IMR-90 (cell line): ENCODE data around the gene LCE4A. TPM values are rescaled to one million over a fixed set of nuclear protein-coding genes. Genes with fewer than 3 reads are reported as not detected.

Experiments used
- ATAC-seq: fragments of 200-7000 bp; cut with Tn5 transposase; 2 replicates; pipeline ENCODE4 v1.9.1; 2020; ENCODE audit warnings: low read depth, mild to moderate bottlenecking, moderate library complexity
- BruUV-seq: library from RNA; stranded (reverse); fragments of 400-500 nt; replicated peaks from 2 replicates; lab custom pipeline; 2021; lab: Mats Ljungman, UMichigan
- CTCF ChIA-PET: fragments of 300-600 bp; formaldehyde crosslinking; extraction: SDS; loops from one replicate; lab custom pipeline; 2021; ENCODE audit warnings: antibody characterized with exemption; lab: Yijun Ruan, JAX
- POLR2A ChIA-PET: fragments of 300-600 bp; sonication (Branson Sonifier 250); formaldehyde crosslinking; loops from one replicate; lab custom pipeline; 2022; ENCODE audit warnings: antibody characterized with exemption; ENCODE audit not compliant: unreplicated experiment; lab: Charles Lee
- DNase-seq: peaks from one replicate; pipeline ENCODE4 v3.0.0; 2013
- H2AFZ ChIP-seq: replicated peaks from 2 replicates; pipeline ENCODE3; 2013; ENCODE audit warnings: low read length, mild to moderate bottlenecking; ENCODE audit not compliant: poor library complexity
- H2AK5ac ChIP-seq: 2 replicates; pipeline ENCODE4 v1.6.1; 2013; ENCODE audit warnings: low read depth, low read length, inconsistent platforms
- H2AK9ac ChIP-seq: replicated peaks from 2 replicates; pipeline ENCODE3; 2013; ENCODE audit warnings: mild to moderate bottlenecking, low read depth, low read length, moderate library complexity; ENCODE audit not compliant: poor library complexity
- H2BK120ac ChIP-seq: 2 replicates; pipeline ENCODE4 v1.6.1; 2013; ENCODE audit warnings: low read depth, low read length, inconsistent platforms
- H2BK15ac ChIP-seq: 3 replicates; pipeline ENCODE4 v1.6.1; 2013; ENCODE audit warnings: low read depth, low read length, inconsistent platforms
- H2BK20ac ChIP-seq: 2 replicates; pipeline ENCODE4 v1.6.1; 2013; ENCODE audit warnings: low read depth, mild to moderate bottlenecking, inconsistent platforms, low read length, moderate library complexity
- H2BK5ac ChIP-seq: 2 replicates; pipeline ENCODE4 v1.6.1; 2013; ENCODE audit warnings: mild to moderate bottlenecking, low read depth, low read length, inconsistent platforms; ENCODE audit not compliant: poor library complexity, severe bottlenecking
- H3K14ac ChIP-seq: replicated peaks from 2 replicates; pipeline ENCODE4 v1.6.1; 2013; ENCODE audit warnings: low read depth, low read length, inconsistent platforms
- H3K18ac ChIP-seq: 2 replicates; pipeline ENCODE4 v1.6.1; 2013; ENCODE audit warnings: low read depth, low read length, control low read depth
- H3K23ac ChIP-seq: 2 replicates; pipeline ENCODE4 v1.6.1; 2013; ENCODE audit warnings: low read depth, low read length, inconsistent platforms
- H3K27ac ChIP-seq: 2 replicates; pipeline ENCODE4 v1.5.1; 2013; ENCODE audit warnings: mild to moderate bottlenecking, control low read depth, low read length; ENCODE audit not compliant: insufficient read depth
- H3K27me3 ChIP-seq: 2 replicates; pipeline ENCODE4 v1.6.1; 2013; ENCODE audit warnings: low read length; ENCODE audit not compliant: control insufficient read depth, insufficient read depth
- H3K36me3 ChIP-seq: 2 replicates; pipeline ENCODE4 v1.6.1; 2013; ENCODE audit warnings: low read length, mixed read lengths; ENCODE audit not compliant: control insufficient read depth, insufficient read depth
- H3K4ac ChIP-seq: 2 replicates; pipeline ENCODE4 v1.6.1; 2013; ENCODE audit warnings: low read depth, low read length, inconsistent platforms
- H3K4me1 ChIP-seq: 2 replicates; pipeline ENCODE4 v1.6.1; 2013; ENCODE audit warnings: low read length, mixed read lengths; ENCODE audit not compliant: control insufficient read depth, insufficient read depth
- H3K4me2 ChIP-seq: 2 replicates; pipeline ENCODE4 v1.6.1; 2013; ENCODE audit warnings: low read depth, mild to moderate bottlenecking, control low read depth, low read length, moderate library complexity
- H3K4me3 ChIP-seq: 2 replicates; pipeline ENCODE4 v1.5.1; 2013; ENCODE audit warnings: low read depth, mild to moderate bottlenecking, control low read depth, low read length, moderate library complexity; ENCODE audit not compliant: insufficient read depth
- H3K56ac ChIP-seq: 2 replicates; pipeline ENCODE4 v1.6.1; 2013; ENCODE audit warnings: low read length, inconsistent platforms; ENCODE audit not compliant: insufficient read depth; ENCODE audit errors: extremely low read depth
- H3K79me1 ChIP-seq, 2 experiments: 2 replicates each; pipeline ENCODE4 v1.6.1; 2013; ENCODE audit warnings: low read length in 2 of 2, inconsistent platforms in 1 of 2, low read depth in 1 of 2
- H3K9ac ChIP-seq: 2 replicates; pipeline ENCODE4 v1.6.1; 2013; ENCODE audit warnings: low read depth, low read length, control low read depth
- H3K9me1 ChIP-seq: 2 replicates; pipeline ENCODE4 v1.6.1; 2013; ENCODE audit warnings: low read length, inconsistent platforms; ENCODE audit not compliant: insufficient read depth
- H3K9me3 ChIP-seq: 2 replicates; pipeline ENCODE4 v1.6.1; 2013; ENCODE audit warnings: low read length; ENCODE audit not compliant: control insufficient read depth, insufficient read depth
- H4K20me1 ChIP-seq: 2 replicates; pipeline ENCODE4 v1.6.1; 2013; ENCODE audit warnings: low read length, inconsistent platforms; ENCODE audit not compliant: insufficient read depth
- H4K5ac ChIP-seq: 2 replicates; pipeline ENCODE4 v1.6.1; 2013; ENCODE audit warnings: mild to moderate bottlenecking, low read depth, low read length, control low read depth
- H4K8ac ChIP-seq, 2 experiments: 2 replicates each; pipeline ENCODE4 v1.6.1; 2013; ENCODE audit warnings: low read depth in 2 of 2, low read length in 2 of 2, control low read depth in 1 of 2, inconsistent platforms in 1 of 2
- H4K91ac ChIP-seq: 2 replicates; pipeline ENCODE4 v1.6.1; 2013; ENCODE audit warnings: low read depth, low read length, inconsistent platforms; ENCODE audit not compliant: insufficient read depth
- BHLHE40 ChIP-seq: fragments of 150-350 bp; IDR thresholded peaks from 2 replicates; pipeline ENCODE4 v1.6.1; 2016; ENCODE audit warnings: mild to moderate bottlenecking, low read depth, low read length
- CEBPB ChIP-seq: IDR thresholded peaks from 2 replicates; pipeline ENCODE4 v1.6.1; 2012; ENCODE audit warnings: low read depth, low read length, improper control_type of control experiment
- CHD1 ChIP-seq: IDR thresholded peaks from 2 replicates; pipeline ENCODE4 v1.6.1; 2012; ENCODE audit warnings: low read depth, low read length, improper control_type of control experiment
- CTCF ChIP-seq: conservative IDR thresholded peaks from 2 replicates; pipeline ENCODE4 v1.5.1; 2012; ENCODE audit warnings: mild to moderate bottlenecking, low read depth, low read length, improper control_type of control experiment
- ELK1 ChIP-seq: fragments of 150-350 bp; IDR thresholded peaks from 2 replicates; pipeline ENCODE4 v1.6.1; 2016; ENCODE audit warnings: low read depth, mild to moderate bottlenecking, low read length, moderate library complexity, borderline replicate concordance
- FOS ChIP-seq: fragments of 150-350 bp; IDR thresholded peaks from 2 replicates; pipeline ENCODE4 v1.6.1; 2016; ENCODE audit warnings: low read depth, low read length
- MAFK ChIP-seq: IDR thresholded peaks from 2 replicates; pipeline ENCODE4 v1.6.1; 2012; ENCODE audit warnings: low read depth, low read length, improper control_type of control experiment
- MAZ ChIP-seq: IDR thresholded peaks from 2 replicates; pipeline ENCODE4 v1.6.1; 2012; ENCODE audit warnings: low read depth, mild to moderate bottlenecking, low read length, improper control_type of control experiment, moderate library complexity, borderline replicate concordance
- MXI1 ChIP-seq: IDR thresholded peaks from 2 replicates; pipeline ENCODE4 v1.6.1; 2012; ENCODE audit warnings: low read depth, mild to moderate bottlenecking, low read length, moderate library complexity, borderline replicate concordance
- NFE2L2 ChIP-seq: fragments of 150-350 bp; IDR thresholded peaks from 2 replicates; pipeline ENCODE4 v1.6.1; 2016; ENCODE audit warnings: low read depth, mild to moderate bottlenecking, low read length
- POLR2A ChIP-seq: IDR thresholded peaks from 2 replicates; pipeline ENCODE4 v1.6.1; 2012; ENCODE audit warnings: mild to moderate bottlenecking, low read depth, low read length
- RAD21 ChIP-seq: IDR thresholded peaks from 2 replicates; pipeline ENCODE4 v1.6.1; 2012; ENCODE audit warnings: low read length, improper control_type of control experiment
- RCOR1 ChIP-seq: IDR thresholded peaks from 2 replicates; pipeline ENCODE4 v1.6.1; 2012; ENCODE audit warnings: mild to moderate bottlenecking, low read length, improper control_type of control experiment; ENCODE audit not compliant: insufficient replicate concordance
- RFX5 ChIP-seq: IDR thresholded peaks from 2 replicates; pipeline ENCODE4 v1.8.0; 2012; ENCODE audit warnings: low read depth, mild to moderate bottlenecking, low read length, moderate library complexity
- SMC3 ChIP-seq: fragments of 150-350 bp; IDR thresholded peaks from 2 replicates; pipeline ENCODE4 v1.6.1; 2016; ENCODE audit warnings: low read depth, mild to moderate bottlenecking, antibody characterized with exemption, low read length, moderate library complexity
- WGBS, 2 experiments: methylation state at CpG; one replicate each; pipeline versions ENCODE4 v1.1.5 to v1.1.7; 2013; ENCODE audit warnings: missing lambda C conversion rate in 2 of 2; ENCODE audit not compliant: insufficient read length in 1 of 2; ENCODE audit errors: extremely low coverage in 2 of 2; 5-methylcytosine and 5-hydroxymethylcytosine counted together
- dilution Hi-C: fragments of 300-500 bp; cut with HindIII; formaldehyde crosslinking; loops from one replicate; pipeline ENCODE4 v1.14.3; 2018; ENCODE audit warnings: low sequenced_read_pairs; ENCODE audit not compliant: unreplicated experiment
- in situ Hi-C: fragments of 300-500 bp; cut with MboI; formaldehyde crosslinking; loops from 3 replicates; pipeline ENCODE4 v1.14.3; 2019; ENCODE audit warnings: low sequenced_read_pairs, inconsistent platforms, mixed read lengths
- intact Hi-C: fragments of 100-400 bp; cut with micrococcal nuclease; formaldehyde crosslinking; loops from 2 replicates; pipeline ENCODE4 v1.10.0; 2022
- polyA plus RNA-seq, 3 experiments: library from polyadenylated mRNA; depleted of rRNA; stranded (reverse); fragments of >200 nt; gene quantifications; 2 replicates each; pipeline ENCODE4 v1.2.3, GENCODE V29; 2012; ENCODE audit warnings: low replicate concordance in 1 of 3
- total RNA-seq: library from RNA; depleted of rRNA; stranded (reverse); fragments of >200 nt; gene quantifications from 2 replicates; pipeline ENCODE4 v1.2.3, GENCODE V29; 2012
- TF ChIP-seq, protein P1 (sequence below): fragments of 150-350 bp; IDR thresholded peaks from 2 replicates; pipeline ENCODE4 v1.6.1; 2017; ENCODE audit warnings: mild to moderate bottlenecking, antibody characterized with exemption, low read length, low read depth

LCE4A gene
- total and polyA plus RNA-seq, 2 of the 4 experiments (the other 2 are of a cell fraction) = not detected

DNA sequence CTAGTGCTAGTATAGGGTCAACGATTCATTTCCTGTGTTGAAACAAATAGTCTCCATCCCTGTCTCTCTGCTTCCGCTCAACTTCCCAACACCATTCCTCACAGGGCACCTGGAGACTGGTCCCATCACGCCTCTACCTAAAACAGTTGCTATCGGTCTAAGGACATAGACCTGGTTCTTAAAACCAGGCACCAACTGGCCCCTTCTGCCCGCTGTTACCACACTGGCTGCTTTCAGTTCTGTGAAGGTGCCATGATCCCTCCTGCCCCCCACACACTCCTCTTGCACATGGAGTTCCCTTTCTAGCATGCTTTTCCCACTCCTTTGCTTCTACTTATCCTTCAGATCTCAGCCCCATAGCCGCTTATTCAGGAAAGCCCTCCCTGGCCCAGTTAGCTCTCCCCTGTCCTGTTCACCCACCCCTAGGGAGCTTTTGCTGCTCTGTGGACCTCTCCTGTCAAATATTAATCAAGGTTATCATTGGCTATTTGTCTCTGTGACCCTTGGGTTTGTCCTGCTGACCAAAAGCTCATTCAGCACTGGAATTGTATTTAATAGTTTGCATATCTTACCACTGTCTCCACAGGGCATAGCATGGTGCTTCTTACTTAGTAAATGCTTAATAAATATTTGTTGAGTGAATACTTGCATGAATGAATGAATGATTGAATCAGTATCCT, 37.9 kb downstream of the LCE4A start:
- dilution Hi-C loops = no loop called here
- ATAC-seq (no peak), DNase-seq (no peak)
- no peak overlapping the region for H3K56ac ChIP-seq
- H3K79me1 ChIP-seq = no peaks in the 10 kb centered on the region
- no TSS peak for BruUV-seq
- no peaks in the 10 kb centered on the region for H3K27me3 ChIP-seq
- TF ChIP-seq, protein P1, sequence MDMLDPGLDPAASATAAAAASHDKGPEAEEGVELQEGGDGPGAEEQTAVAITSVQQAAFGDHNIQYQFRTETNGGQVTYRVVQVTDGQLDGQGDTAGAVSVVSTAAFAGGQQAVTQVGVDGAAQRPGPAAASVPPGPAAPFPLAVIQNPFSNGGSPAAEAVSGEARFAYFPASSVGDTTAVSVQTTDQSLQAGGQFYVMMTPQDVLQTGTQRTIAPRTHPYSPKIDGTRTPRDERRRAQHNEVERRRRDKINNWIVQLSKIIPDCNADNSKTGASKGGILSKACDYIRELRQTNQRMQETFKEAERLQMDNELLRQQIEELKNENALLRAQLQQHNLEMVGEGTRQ = no peak
- TF ChIP-seq FOS = no peak
- TF ChIP-seq RCOR1 = no peak
- no peak for TF ChIP-seq MAFK
- TF ChIP-seq BHLHE40 = no peak
- no peak for TF ChIP-seq CEBPB
- no peak for TF ChIP-seq SMC3
- TF ChIP-seq RAD21 = no peak
- no peak for TF ChIP-seq MXI1
- no peak for TF ChIP-seq CTCF
- no peak for TF ChIP-seq POLR2A
- TF ChIP-seq MAZ = no peak
- no peak for TF ChIP-seq CHD1
- TF ChIP-seq NFE2L2 = no peak
- TF ChIP-seq ELK1 = no peak
- TF ChIP-seq RFX5 = no peak
- in situ Hi-C loops = no loop called here
- no peaks in the 10 kb centered on the region for H3K9me1 ChIP-seq
- peak overlapping the region; percentile 37; the same call in 1 of the 2 replicates for H3K18ac ChIP-seq
- no peaks in the 10 kb centered on the region for H3K36me3 ChIP-seq
- peak overlapping the region; percentile 24; the same call in 1 of the 2 replicates for H3K4ac ChIP-seq
- no peak overlapping the region for H2BK5ac ChIP-seq
- H2AK5ac ChIP-seq = no peak overlapping the region
- H4K20me1 ChIP-seq = no peaks in the 10 kb centered on the region
- no peak overlapping the region for H3K9ac ChIP-seq
- H3K9me3 ChIP-seq = no peaks in the 10 kb centered on the region
- ChIA-PET CTCF (no interaction called here), POLR2A (no interaction called here)
- H3K27ac ChIP-seq = no peak overlapping the region
- H2AFZ ChIP-seq = no peak overlapping the region
- H3K23ac ChIP-seq = no peak overlapping the region
- H4K91ac ChIP-seq = no peak overlapping the region
- no peak overlapping the region for H2BK15ac ChIP-seq
- intact Hi-C loops = no loop called here
- no peaks in the 10 kb centered on the region; the same call in 1 of the 2 replicates for H3K4me1 ChIP-seq
- H4K5ac ChIP-seq = no peak overlapping the region
- 48% methylated on average over 3 of the region's 6 CpGs; no CpG with 5 or more reads in 1 of the 2 experiments for WGBS, 2 experiments
- no peak overlapping the region for H3K14ac ChIP-seq
- no peak overlapping the region for H2BK120ac ChIP-seq
- no peak overlapping the region for H3K4me2 ChIP-seq
- no peak overlapping the region for H2AK9ac ChIP-seq
- no peak overlapping the region for H4K8ac ChIP-seq
- no peak overlapping the region for H3K4me3 ChIP-seq
- H2BK20ac ChIP-seq = no peak overlapping the region
